ENCODE data around the gene PLIN4.

DNA sequence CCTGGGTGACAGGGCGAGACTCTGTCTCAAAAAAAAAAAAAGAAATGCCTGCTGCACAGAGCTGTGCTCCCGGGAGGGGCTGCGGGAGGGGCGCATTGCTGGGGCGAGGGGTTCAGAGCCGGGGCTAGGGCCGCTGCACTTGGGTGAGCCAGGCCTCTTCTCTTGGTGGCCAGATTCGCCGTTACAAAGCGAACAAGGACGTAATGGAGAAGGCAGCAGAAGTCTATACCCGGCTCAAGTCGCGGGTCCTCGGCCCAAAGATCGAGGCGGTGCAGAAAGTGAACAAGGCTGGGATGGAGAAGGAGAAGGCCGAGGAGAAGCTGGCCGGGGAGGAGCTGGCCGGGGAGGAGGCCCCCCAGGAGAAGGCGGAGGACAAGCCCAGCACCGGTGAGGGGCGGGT is 19.0 kb downstream of the PLIN4 start:
- TF ChIP-seq, protein P1, sequence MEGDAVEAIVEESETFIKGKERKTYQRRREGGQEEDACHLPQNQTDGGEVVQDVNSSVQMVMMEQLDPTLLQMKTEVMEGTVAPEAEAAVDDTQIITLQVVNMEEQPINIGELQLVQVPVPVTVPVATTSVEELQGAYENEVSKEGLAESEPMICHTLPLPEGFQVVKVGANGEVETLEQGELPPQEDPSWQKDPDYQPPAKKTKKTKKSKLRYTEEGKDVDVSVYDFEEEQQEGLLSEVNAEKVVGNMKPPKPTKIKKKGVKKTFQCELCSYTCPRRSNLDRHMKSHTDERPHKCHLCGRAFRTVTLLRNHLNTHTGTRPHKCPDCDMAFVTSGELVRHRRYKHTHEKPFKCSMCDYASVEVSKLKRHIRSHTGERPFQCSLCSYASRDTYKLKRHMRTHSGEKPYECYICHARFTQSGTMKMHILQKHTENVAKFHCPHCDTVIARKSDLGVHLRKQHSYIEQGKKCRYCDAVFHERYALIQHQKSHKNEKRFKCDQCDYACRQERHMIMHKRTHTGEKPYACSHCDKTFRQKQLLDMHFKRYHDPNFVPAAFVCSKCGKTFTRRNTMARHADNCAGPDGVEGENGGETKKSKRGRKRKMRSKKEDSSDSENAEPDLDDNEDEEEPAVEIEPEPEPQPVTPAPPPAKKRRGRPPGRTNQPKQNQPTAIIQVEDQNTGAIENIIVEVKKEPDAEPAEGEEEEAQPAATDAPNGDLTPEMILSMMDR (IDR thresholded peaks at IDR 0.05; ENCODE audit: low read depth, low read length): no peak
- TF ChIP-seq, protein P2, sequence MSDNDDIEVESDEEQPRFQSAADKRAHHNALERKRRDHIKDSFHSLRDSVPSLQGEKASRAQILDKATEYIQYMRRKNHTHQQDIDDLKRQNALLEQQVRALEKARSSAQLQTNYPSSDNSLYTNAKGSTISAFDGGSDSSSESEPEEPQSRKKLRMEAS (IDR thresholded peaks at IDR 0.05; ENCODE audit: low read depth, low read length): no peak
- no peak for TF ChIP-seq POLR2A (IDR thresholded peaks at IDR 0.05; ENCODE audit: extremely low read depth, insufficient read length)
